Stimulated activated naive CD8-positive, alpha-beta T cell treated with anti-CD3 and anti-CD28 coated beads, Interleukin-15, Interleukin-2, amounts not matched to agents 100 ng/mL and 50 ng/mL, for 24 hours (primary cell): Measurements from ENCODE around the gene SGPP2.
A peak's percentile ranks its signal among the peaks of the same experiment; 100 is the strongest.
"Not testable (repeated sequence)": the region's sequence is repeated elsewhere in the genome, so short reads cannot be mapped to it uniquely, and the experiment has no call there.

ENCODE experiments used
- H3K27ac Mint-ChIP-seq: one replicate; pipeline ENCODE4 v1.8.0; 2021; ENCODE audit warnings: mild to moderate bottlenecking, mixed read lengths
- H3K27me3 Mint-ChIP-seq: one replicate; pipeline ENCODE4 v1.8.0; 2021; ENCODE audit warnings: mixed read lengths
- H3K36me3 Mint-ChIP-seq: one replicate; pipeline ENCODE4 v1.8.0; 2021; ENCODE audit warnings: low read depth, mixed read lengths
- H3K4me1 Mint-ChIP-seq: one replicate; pipeline ENCODE4 v1.8.0; 2021; ENCODE audit warnings: low read depth, mixed read lengths
- H3K4me3 Mint-ChIP-seq: one replicate; pipeline ENCODE4 v1.8.0; 2021; ENCODE audit warnings: mild to moderate bottlenecking, mixed read lengths
- H3K9me3 Mint-ChIP-seq: one replicate; pipeline ENCODE4 v1.8.0; 2021; ENCODE audit warnings: mixed read lengths

Gene SGPP2

GRCh38 chr2:222424276-222424728, at the start of gene SGPP2:
Gene SGPP2, plus strand, starts transcription at chr2:222424543. Its CDS starts 60 bp downstream, at chr2:222424603.
- H3K4me1 Mint-ChIP-seq, result peaks cover 43% of the 10 kb centered on the region

GRCh38 chr2:222375798-222376197, 48.5 kb upstream of the SGPP2 start:
- no peaks in the 10 kb centered on the region for H3K36me3 Mint-ChIP-seq
- peaks cover 4% of the 10 kb centered on the region for H3K27me3 Mint-ChIP-seq
- H3K9me3 Mint-ChIP-seq, result peaks cover 18% of the 10 kb centered on the region
- no peaks in the 10 kb centered on the region for H3K4me1 Mint-ChIP-seq
- H3K27ac Mint-ChIP-seq, result no peak overlapping the region
- H3K4me3 Mint-ChIP-seq, result no peak overlapping the region

More at GRCh38 chr2:222424276-222424728, at the start of gene SGPP2:
- Mint-ChIP-seq H3K27me3 (peaks cover 76% of the 10 kb centered on the region), H3K27ac (peak within 1 kb of the TSS; percentile 95), H3K4me3 (peak within 1 kb of the TSS; percentile 87), H3K36me3 (no peaks in the 10 kb centered on the region), H3K9me3 (peaks cover 2% of the 10 kb centered on the region)

GRCh38 chr2:222380456-222380855, 43.9 kb upstream of the SGPP2 start:
- Mint-ChIP-seq H3K9me3 (peaks cover 8% of the 10 kb centered on the region), H3K36me3 (no peaks in the 10 kb centered on the region), H3K4me1 (no peaks in the 10 kb centered on the region), H3K4me3 (no peak overlapping the region), H3K27me3 (peaks cover 3% of the 10 kb centered on the region), H3K27ac (no peak overlapping the region)

GRCh38 chr2:222381566-222381965, 42.8 kb upstream of the SGPP2 start:
- Mint-ChIP-seq H3K4me3 (no peak overlapping the region), H3K36me3 (no peaks in the 10 kb centered on the region), H3K27ac (no peak overlapping the region), H3K9me3 (peaks cover 8% of the 10 kb centered on the region), H3K27me3 (peaks cover 3% of the 10 kb centered on the region), H3K4me1 (no peaks in the 10 kb centered on the region)

- Mint-ChIP-seq H3K36me3 (no peaks in the 10 kb centered on the region), H3K27ac (no peak overlapping the region), H3K27me3 (peaks cover 5% of the 10 kb centered on the region), H3K9me3 (peaks cover 8% of the 10 kb centered on the region), H3K4me1 (no peaks in the 10 kb centered on the region), H3K4me3 (no peak overlapping the region)
Measured at GRCh38 chr2:222383255-222383654, 41.1 kb upstream of the SGPP2 start.

GRCh38 chr2:222391743-222392285, 32.5 kb upstream of the SGPP2 start:
- Mint-ChIP-seq H3K36me3 (no peaks in the 10 kb centered on the region), H3K27me3 (peaks cover 5% of the 10 kb centered on the region), H3K27ac (no peak overlapping the region), H3K4me1 (no peaks in the 10 kb centered on the region), H3K9me3 (no peaks in the 10 kb centered on the region), H3K4me3 (no peak overlapping the region)

GRCh38 chr2:222393733-222394267, 30.5 kb upstream of the SGPP2 start:
- Mint-ChIP-seq H3K4me3 (no peak overlapping the region), H3K4me1 (no peaks in the 10 kb centered on the region), H3K27ac (no peak overlapping the region), H3K9me3 (no peaks in the 10 kb centered on the region), H3K36me3 (no peaks in the 10 kb centered on the region), H3K27me3 (no peaks in the 10 kb centered on the region)

GRCh38 chr2:222398446-222398885, 25.9 kb upstream of the SGPP2 start:
- Mint-ChIP-seq H3K4me1 (no peaks in the 10 kb centered on the region), H3K27me3 (peaks cover 12% of the 10 kb centered on the region), H3K9me3 (peaks cover 7% of the 10 kb centered on the region), H3K27ac (no peak overlapping the region), H3K4me3 (no peak overlapping the region), H3K36me3 (no peaks in the 10 kb centered on the region)

GRCh38 chr2:222399038-222399783, 25.1 kb upstream of the SGPP2 start:
- Mint-ChIP-seq H3K9me3 (peaks cover 7% of the 10 kb centered on the region), H3K4me3 (no peak overlapping the region), H3K4me1 (no peaks in the 10 kb centered on the region), H3K36me3 (no peaks in the 10 kb centered on the region), H3K27me3 (peaks cover 15% of the 10 kb centered on the region), H3K27ac (no peak overlapping the region)

- Mint-ChIP-seq H3K27me3 (peaks cover 15% of the 10 kb centered on the region), H3K9me3 (peaks cover 7% of the 10 kb centered on the region), H3K27ac (no peak overlapping the region), H3K36me3 (no peaks in the 10 kb centered on the region), H3K4me1 (no peaks in the 10 kb centered on the region), H3K4me3 (no peak overlapping the region)
Measured at GRCh38 chr2:222404151-222404905, 20.0 kb upstream of the SGPP2 start.

- Mint-ChIP-seq H3K9me3 (no peaks in the 10 kb centered on the region), H3K27me3 (peaks cover 3% of the 10 kb centered on the region), H3K36me3 (no peaks in the 10 kb centered on the region), H3K4me1 (no peaks in the 10 kb centered on the region), H3K27ac (no peak overlapping the region), H3K4me3 (no peak overlapping the region)
Measured at GRCh38 chr2:222408684-222409083, 15.7 kb upstream of the SGPP2 start.

- H3K4me3 Mint-ChIP-seq, result no peak overlapping the region
- H3K27ac Mint-ChIP-seq, result no peak overlapping the region
- no peaks in the 10 kb centered on the region for H3K36me3 Mint-ChIP-seq
- H3K4me1 Mint-ChIP-seq, result no peaks in the 10 kb centered on the region
- H3K9me3 Mint-ChIP-seq, result peaks cover 2% of the 10 kb centered on the region
- H3K27me3 Mint-ChIP-seq, result no peaks in the 10 kb centered on the region
Measured at GRCh38 chr2:222410534-222410933, 13.8 kb upstream of the SGPP2 start.

GRCh38 chr2:222412334-222412733, 12.0 kb upstream of the SGPP2 start:
- H3K27me3 Mint-ChIP-seq, H3K36me3 Mint-ChIP-seq, H3K4me3 Mint-ChIP-seq, H3K27ac Mint-ChIP-seq, H3K4me1 Mint-ChIP-seq: not testable (repeated sequence)
- H3K9me3 Mint-ChIP-seq, result peaks cover 10% of the 10 kb centered on the region

- H3K36me3 Mint-ChIP-seq, result no peaks in the 10 kb centered on the region
- H3K27me3 Mint-ChIP-seq, result no peaks in the 10 kb centered on the region
- peaks cover 10% of the 10 kb centered on the region for H3K9me3 Mint-ChIP-seq
- no peak overlapping the region for H3K27ac Mint-ChIP-seq
- H3K4me1 Mint-ChIP-seq, result no peaks in the 10 kb centered on the region
- no peak overlapping the region for H3K4me3 Mint-ChIP-seq
Measured at GRCh38 chr2:222413295-222413911, 10.9 kb upstream of the SGPP2 start.
